ENCODE results near the gene SELENON.

SELENON gene

DNA sequence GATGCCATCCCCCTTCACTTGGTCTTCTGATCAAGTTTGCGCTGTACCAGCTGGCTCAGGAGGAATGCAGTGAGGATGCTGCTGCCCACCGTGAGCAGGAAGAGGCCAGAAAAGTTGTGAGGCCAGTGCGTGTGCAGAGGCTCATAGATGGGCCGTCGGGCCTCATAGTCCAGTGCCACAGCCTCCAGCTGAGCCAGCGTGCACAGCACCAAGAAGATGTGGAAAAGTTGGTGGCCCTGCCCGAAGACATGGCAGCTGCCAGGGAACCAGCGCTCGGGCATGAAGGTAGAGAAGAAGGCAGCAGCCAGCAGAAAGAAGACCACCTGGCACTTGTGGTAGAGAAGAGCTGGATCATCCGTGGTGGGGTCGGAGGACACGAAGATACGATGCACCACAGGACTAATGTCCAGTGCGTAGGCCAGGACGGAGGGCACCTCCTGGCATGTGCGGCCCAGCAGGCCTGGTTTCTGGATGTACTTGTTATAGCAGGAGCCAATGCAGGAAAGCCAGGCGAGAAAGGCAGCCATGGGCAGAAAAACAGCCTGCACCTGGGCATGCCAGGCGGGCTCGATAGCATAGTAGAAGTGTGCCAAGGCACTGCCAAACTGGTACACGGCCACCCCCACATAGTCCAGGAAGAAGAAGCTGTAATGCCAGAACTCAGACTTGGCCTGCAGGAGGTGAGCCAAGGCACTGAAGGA is 62.9 kb downstream of the SELENON start:
- DNase-seq (ENCODE audit: low read depth in 2 of 2), result no peak

DNA sequence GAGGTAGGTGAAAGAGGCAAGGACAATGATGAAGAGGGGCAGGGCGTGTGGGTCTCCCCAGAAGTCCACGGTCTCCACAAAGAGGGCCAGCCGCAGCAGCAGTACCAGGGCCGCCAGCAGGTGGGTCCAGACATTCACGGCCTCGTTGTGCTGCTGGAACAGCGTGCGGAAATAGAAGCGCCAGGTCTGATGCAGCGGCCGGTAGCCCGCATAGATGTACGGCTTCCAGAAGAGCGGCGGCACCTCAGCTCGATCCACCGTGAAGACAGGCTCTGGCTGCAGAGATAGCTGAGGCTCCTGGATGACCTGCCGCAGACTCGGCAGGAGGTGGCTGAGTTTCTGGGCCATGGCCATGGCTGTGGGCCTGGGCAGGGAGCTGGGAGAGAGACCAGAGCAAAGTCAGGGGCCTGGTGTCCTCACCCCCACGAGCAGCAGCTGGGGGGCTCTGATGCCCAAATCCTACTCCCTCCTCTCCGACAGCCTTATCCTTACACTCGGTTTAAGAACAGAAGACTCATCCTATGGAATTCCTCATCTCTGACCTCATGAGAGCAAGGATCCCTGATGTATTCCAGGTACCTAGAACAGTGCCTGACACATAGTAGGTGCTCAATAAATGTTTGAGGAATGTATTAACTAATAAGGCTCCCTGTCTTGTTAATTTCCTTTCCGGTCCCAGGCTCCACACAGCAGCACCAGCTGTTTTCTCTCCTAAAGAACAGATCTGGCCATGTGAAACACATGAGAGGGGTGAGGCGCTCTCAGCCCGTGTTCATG is 63.7 kb downstream of the SELENON start:
- DNase-seq (ENCODE audit: low read depth in 2 of 2), result no peak

DNA sequence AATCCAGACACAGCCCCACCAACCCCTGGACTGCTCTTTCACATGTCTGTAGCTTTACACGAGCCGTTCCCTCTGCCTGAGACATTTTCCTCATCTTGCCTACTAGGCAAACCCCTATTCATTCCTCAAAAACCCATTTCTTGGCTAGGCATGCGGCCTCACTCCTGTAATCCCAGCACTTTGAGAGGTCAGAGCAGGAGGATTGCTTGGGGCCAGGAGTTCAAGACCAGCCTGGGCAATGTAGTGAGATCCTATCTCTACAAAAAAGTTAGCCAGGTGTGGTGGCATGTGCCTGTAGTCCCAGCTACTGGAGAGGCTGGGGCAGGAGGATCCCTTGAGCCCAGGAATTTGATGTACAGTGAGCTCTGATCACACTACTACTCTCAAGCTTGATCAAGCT is 64.4 kb downstream of the SELENON start:
- no peak for DNase-seq (ENCODE audit: low read depth in 2 of 2)

DNA sequence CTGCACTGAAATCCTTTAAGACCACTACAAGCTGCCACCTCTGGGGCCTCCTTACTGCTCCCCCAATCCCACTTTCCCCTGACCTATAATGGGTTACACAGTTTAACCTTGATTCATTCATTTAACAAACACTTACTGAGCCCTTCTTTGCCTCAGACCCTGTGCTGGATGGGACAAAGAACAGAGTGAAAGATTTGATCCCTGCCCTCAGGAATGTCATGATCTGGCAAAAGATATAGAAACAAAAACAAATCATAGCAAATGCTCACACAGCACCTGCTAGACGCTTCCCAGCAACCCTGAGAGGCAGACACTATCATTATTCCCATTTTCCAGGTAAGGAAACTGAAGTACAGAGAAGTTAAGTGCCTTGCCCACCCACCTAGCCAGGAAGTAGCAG is 66.3 kb downstream of the SELENON start:
- no peak for DNase-seq (ENCODE audit: low read depth in 2 of 2)

DNA sequence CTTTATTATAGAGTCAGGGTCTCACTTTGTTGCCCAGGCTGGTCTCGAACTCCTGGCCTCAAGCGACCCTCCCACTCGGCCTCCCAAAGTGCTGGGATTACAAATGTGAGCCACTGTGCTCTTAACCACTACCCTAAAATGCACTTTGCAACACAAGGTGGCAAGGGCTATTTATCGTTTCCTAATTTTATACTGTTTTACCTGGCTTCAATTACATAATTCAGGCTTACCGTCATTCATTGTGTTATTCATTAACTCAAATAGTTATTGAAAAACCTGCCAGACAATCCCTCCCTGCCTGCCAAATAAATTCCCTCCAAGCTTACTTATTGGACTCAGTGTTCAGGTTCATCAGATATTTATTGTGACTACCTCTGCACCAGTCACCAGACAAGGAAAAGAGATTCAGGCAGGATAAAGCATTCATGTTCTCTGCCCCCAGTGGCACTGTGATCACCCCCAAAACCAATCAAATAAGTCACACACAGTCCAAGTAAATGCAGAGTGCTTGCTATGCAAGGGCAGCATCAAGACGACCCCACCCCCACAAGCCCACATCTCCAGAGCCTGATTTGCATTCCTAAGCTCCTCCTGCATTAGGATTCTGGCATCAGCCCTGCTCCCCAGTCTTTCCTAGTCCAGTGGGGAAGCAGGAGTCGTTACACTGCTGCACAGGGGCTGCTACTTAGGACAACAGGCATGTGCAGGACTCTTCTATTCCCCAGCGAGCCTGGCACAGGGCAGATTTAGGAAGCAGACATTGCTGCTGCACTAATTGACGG is 67.4 kb downstream of the SELENON start:
- no peak for DNase-seq (ENCODE audit: low read depth in 2 of 2)

Measured in stimulated activated CD8-positive, alpha-beta memory T cell treated with anti-CD3 and anti-CD28 coated beads, Interleukin-7, amount 100 ng/mL, for 1 hour (primary cell).